HEK293 (cell line): ENCODE results near the gene MIA3.

ENCODE experiments used
- EGR2 ChIP-seq: fragments of 450-650 bp; formaldehyde crosslinking; IDR thresholded peaks from 2 replicates; pipeline ENCODE4 v1.5.1; 2016; ENCODE audit warnings: low read depth, missing biosample characterization, missing genetic modification characterization
- GLI2 ChIP-seq: fragments of 450-650 bp; formaldehyde crosslinking; IDR thresholded peaks from 2 replicates; pipeline ENCODE4; 2017; ENCODE audit warnings: missing biosample characterization, missing genetic modification characterization, low read depth, borderline replicate concordance
- MZF1 ChIP-seq: fragments of 450-650 bp; formaldehyde crosslinking; IDR thresholded peaks from 2 replicates; pipeline ENCODE4 v1.5.1; 2017; ENCODE audit warnings: missing biosample characterization, missing genetic modification characterization, borderline replicate concordance
- OSR2 ChIP-seq: fragments of 450-650 bp; formaldehyde crosslinking; IDR thresholded peaks from 2 replicates; pipeline ENCODE4 v1.5.1; 2016; ENCODE audit warnings: missing biosample characterization, missing genetic modification characterization
- PBX3 ChIP-seq: sonication (generic); formaldehyde crosslinking; IDR thresholded peaks from 2 replicates; pipeline ENCODE4 v1.8.1; 2022; ENCODE audit warnings: mild to moderate bottlenecking, moderate library complexity, missing genetic modification reagents
- PRDM4 ChIP-seq: fragments of 450-650 bp; formaldehyde crosslinking; IDR thresholded peaks from 2 replicates; pipeline ENCODE4 v1.5.1; 2017; ENCODE audit warnings: missing biosample characterization, missing genetic modification characterization
- REST ChIP-seq: fragments of 450-650 bp; formaldehyde crosslinking; IDR thresholded peaks from 2 replicates; pipeline ENCODE4 v1.5.1; 2016; ENCODE audit warnings: missing biosample characterization, missing genetic modification characterization
- SETDB1 ChIP-seq: IDR thresholded peaks from one replicate; pipeline ENCODE4 v1.6.1; 2017; ENCODE audit warnings: mild to moderate bottlenecking, low read length, moderate library complexity, mixed read lengths; ENCODE audit not compliant: insufficient read length
- ZBTB17 ChIP-seq: fragments of 450-650 bp; formaldehyde crosslinking; IDR thresholded peaks from 2 replicates; pipeline ENCODE4 v1.5.1; 2016; ENCODE audit warnings: missing biosample characterization, missing genetic modification characterization
- ZBTB44 ChIP-seq: fragments of 450-650 bp; IDR thresholded peaks from 2 replicates; pipeline ENCODE4 v1.5.1; 2018; ENCODE audit warnings: missing biosample characterization, mild to moderate bottlenecking, missing genetic modification characterization
- ZBTB6 ChIP-seq: fragments of 450-650 bp; formaldehyde crosslinking; IDR thresholded peaks from 2 replicates; pipeline ENCODE4 v1.5.1; 2017; ENCODE audit warnings: missing biosample characterization, missing genetic modification characterization
- ZFP37 ChIP-seq: fragments of 450-650 bp; formaldehyde crosslinking; IDR thresholded peaks from 2 replicates; pipeline ENCODE4 v1.5.1; 2016; ENCODE audit warnings: missing biosample characterization, missing genetic modification characterization
- ZNF175 ChIP-seq: fragments of 450-650 bp; formaldehyde crosslinking; IDR thresholded peaks from 2 replicates; pipeline ENCODE4 v1.5.1; 2016; ENCODE audit warnings: missing biosample characterization, missing genetic modification characterization
- ZNF292 ChIP-seq: fragments of 450-650 bp; formaldehyde crosslinking; IDR thresholded peaks from 2 replicates; pipeline ENCODE4 v1.5.1; 2016; ENCODE audit warnings: low read depth, missing biosample characterization, missing genetic modification characterization, borderline replicate concordance
- ZNF362 ChIP-seq: fragments of 450-650 bp; formaldehyde crosslinking; IDR thresholded peaks from 2 replicates; pipeline ENCODE4 v1.5.1; 2016; ENCODE audit warnings: missing biosample characterization, missing genetic modification characterization
- ZNF433 ChIP-seq: fragments of 450-650 bp; formaldehyde crosslinking; IDR thresholded peaks from 2 replicates; pipeline ENCODE4 v1.5.1; 2016; ENCODE audit warnings: missing biosample characterization, missing genetic modification characterization, low read depth
- ZNF501 ChIP-seq: fragments of 450-650 bp; formaldehyde crosslinking; IDR thresholded peaks from 2 replicates; pipeline ENCODE4 v1.5.1; 2016; ENCODE audit warnings: missing biosample characterization, missing genetic modification characterization
- ZNF548 ChIP-seq: fragments of 450-650 bp; formaldehyde crosslinking; IDR thresholded peaks from 2 replicates; pipeline ENCODE4 v1.5.1; 2016; ENCODE audit warnings: missing biosample characterization, missing genetic modification characterization
- ZNF555 ChIP-seq: fragments of 450-650 bp; formaldehyde crosslinking; conservative IDR thresholded peaks from 2 replicates; pipeline ENCODE4 v1.5.1; 2017; ENCODE audit warnings: missing biosample characterization, mild to moderate bottlenecking, missing genetic modification characterization, inconsistent platforms
- ZNF645 ChIP-seq: fragments of 450-650 bp; formaldehyde crosslinking; IDR thresholded peaks from 2 replicates; pipeline ENCODE4; 2016; ENCODE audit warnings: missing biosample characterization, missing genetic modification characterization
- ZNF658 ChIP-seq: fragments of 450-650 bp; formaldehyde crosslinking; IDR thresholded peaks from 2 replicates; pipeline ENCODE4; 2016; ENCODE audit warnings: missing biosample characterization, missing genetic modification characterization
- ZNF670 ChIP-seq: fragments of 450-650 bp; formaldehyde crosslinking; IDR thresholded peaks from 2 replicates; pipeline ENCODE4 v1.5.1; 2016; ENCODE audit warnings: missing biosample characterization, missing genetic modification characterization, low read depth
- ZNF707 ChIP-seq: fragments of 450-650 bp; formaldehyde crosslinking; IDR thresholded peaks from 2 replicates; pipeline ENCODE4 v1.5.1; 2016; ENCODE audit warnings: missing biosample characterization, missing genetic modification characterization
- ZNF843 ChIP-seq: fragments of 450-650 bp; formaldehyde crosslinking; IDR thresholded peaks from 2 replicates; pipeline ENCODE4 v1.5.1; 2016; ENCODE audit warnings: missing biosample characterization, missing genetic modification characterization

Gene MIA3

GRCh38 chr1:222712253-222713090 lies 94.6 kb downstream of the MIA3 start, which contains the start of the genes AIDA and BROX (continued):
- TF ChIP-seq PRDM4 (tag by site-specific recombination) (no peak), ZNF555 (tag by site-specific recombination) (no peak), ZNF843 (tag by site-specific recombination) (peak; percentile 63), ZBTB6 (tag by site-specific recombination) (no peak), ZNF433 (tag by site-specific recombination) (0 out of 2 replicates have a peak, but pooled peaks have one; percentile 24), ZNF658 (tag by site-specific recombination) (no peak), ZNF670 (tag by site-specific recombination) (no peak), ZNF501 (tag by site-specific recombination) (no peak; the same call in 1 of the 2 replicates), ZBTB17 (peak; percentile 95), ZBTB44 (no peak), ZNF292 (no peak), OSR2 (tag by site-specific recombination) (no peak), GLI2 (tag by site-specific recombination) (peak; percentile 24; the same call in 1 of the 2 replicates), ZNF645 (tag by site-specific recombination) (no peak), ZNF548 (tag by site-specific recombination) (no peak), SETDB1 (no peak), ZNF175 (tag by site-specific recombination) (no peak), PBX3 (no peak), REST (tag by site-specific recombination) (no peak), ZFP37 (tag by site-specific recombination) (no peak), ZNF362 (tag by site-specific recombination) (no peak), MZF1 (tag by site-specific recombination) (0 out of 2 replicates have a peak, but pooled peaks have one; percentile 19), EGR2 (no peak), ZNF707 (tag by site-specific recombination) (no peak)
